Measurements from ENCODE around the gene NPLOC4. TPM values are rescaled to one million over a fixed set of nuclear protein-coding genes. Genes with fewer than 3 reads are reported as not detected.
A peak's percentile ranks its signal among the peaks of the same experiment; 100 is the strongest.

The NPLOC4 gene
- total and polyA plus RNA-seq, 2 of the 13 experiments (the other 11 are each of a cell fraction or from before 2014, with no cell fraction given), result 57.0 to 97.0 TPM

- WGBS (ENCODE audit: low lambda C conversion rate), result 0% methylated on average over 16 of the region's 23 CpGs
- Histone ChIP-seq H3K4me1 (ENCODE audit: insufficient read depth, low read length) (peaks cover 56% of the 10 kb centered on the region), H3K79me2 (ENCODE audit: insufficient read depth, low read length) (peaks cover 26% of the 10 kb centered on the region), H3K4me3 (replicated peaks in 1 of 3; ENCODE audit: insufficient read depth in 1 of 3, low read depth in 2 of 3, low read length in 3 of 3) (peak overlapping the region; percentile 54 to 88 (median 75)), H2AFZ (ENCODE audit: low read length) (no peak overlapping the region), H3K9ac (ENCODE audit: insufficient read depth, low read depth, low read length) (peak overlapping the region; percentile 99), H3K27ac (ENCODE audit: extremely low read length, insufficient read depth, low read length) (peak overlapping the region; percentile 86), H4K20me1 (ENCODE audit: insufficient read depth, low read length) (peaks cover 38% of the 10 kb centered on the region), H3K36me3 (replicated peaks in 1 of 2; ENCODE audit: control insufficient read depth in 1 of 2, insufficient read depth in 2 of 2, low read length in 2 of 2) (peaks cover 14 to 23% of the 10 kb centered on the region in 2 experiments), H3K27me3 (ENCODE audit: control insufficient read depth in 1 of 2, insufficient read depth in 2 of 2, low read length in 2 of 2) (no peaks in the 10 kb centered on the region; a peak in 1 of 5 replicates), H3K9me3 (ENCODE audit: low read length) (no peaks in the 10 kb centered on the region), H3K4me2 (ENCODE audit: low read depth, low read length) (peak overlapping the region; percentile 97)
- POLR2A ChIA-PET, result interaction anchor here (0.5 to 4.3 kb wide), 17 partner anchors 10 to 290 kb away, joined by 3 to 27 read pairs (median 5); partner anchors contain the start of genes BAHCC1, CEP131, FAAP100 and MRPL12
- CTCF ChIA-PET (ENCODE audit: low intra/inter-chr PET ratio, low total read pairs), result no interaction called here
- ATAC-seq, result peak; percentile 41
- BruUV-seq (replicated peaks), result no TSS peak
- in situ Hi-C loops (cut with HindIII; ENCODE audit: extremely low pct_ligation_motif_present, low pct_unique_long_range_greater_than_20kb), result no loop called here
- no peak for FAIRE-seq
- peak; percentile 80 for DNase-seq (ENCODE audit: low spot score)
- intact Hi-C loops (cut with micrococcal nuclease; ENCODE audit: unreplicated experiment), result loop anchor here (10.0 kb wide), 1 partner anchor 119 kb away; the partner anchor contains the start of gene BAHCC1
- no peak for TF ChIP-seq NFE2 (CRISPR knock-in tag; IDR thresholded peaks at IDR 0.05)
- 0 out of 2 replicates have a peak, but pooled peaks have one; percentile 22 for TF ChIP-seq ESRRA (CRISPR knock-in tag; IDR thresholded peaks at IDR 0.05; ENCODE audit: low read depth)
- no peak for TF ChIP-seq ZNF879 (CRISPR knock-in tag; IDR thresholded peaks at IDR 0.05)
- TF ChIP-seq FOXK1 (CRISPR knock-in tag; IDR thresholded peaks at IDR 0.05; ENCODE audit: borderline replicate concordance, low read depth), result 0 out of 2 replicates have a peak, but pooled peaks have one; percentile 13
- peak; percentile 15; the same call in 1 of the 2 replicates for TF ChIP-seq ZNF329 (CRISPR knock-in tag; IDR thresholded peaks at IDR 0.05; ENCODE audit: low read depth)
- peak; percentile 44; the same call in 1 of the 2 replicates for TF ChIP-seq ARHGAP35 (CRISPR knock-in tag; IDR thresholded peaks at IDR 0.05; ENCODE audit: borderline replicate concordance)
- TF ChIP-seq ZHX2 (IDR thresholded peaks at IDR 0.05; ENCODE audit: low read depth), result no peak
- no peak for TF ChIP-seq ZHX2 (CRISPR knock-in tag; IDR thresholded peaks at IDR 0.05; ENCODE audit: borderline replicate concordance)
- TF ChIP-seq ZNF256 (CRISPR knock-in tag; conservative IDR thresholded peaks at IDR 0.05), result no peak
- TF ChIP-seq MEF2D (CRISPR knock-in tag; IDR thresholded peaks at IDR 0.05), result peak; percentile 68
- TF ChIP-seq ARID5B (CRISPR knock-in tag; IDR thresholded peaks at IDR 0.05), result peak; percentile 23; the same call in 1 of the 2 replicates
- no peak for TF ChIP-seq GABPA (IDR thresholded peaks at IDR 0.05; ENCODE audit: low read depth, low read length)
- no peak for TF ChIP-seq GABPA (CRISPR knock-in tag; IDR thresholded peaks at IDR 0.05; ENCODE audit: low read depth)
- peak; percentile 3 for TF ChIP-seq SRSF1 (optimal IDR thresholded peaks at IDR 0.05; ENCODE audit: low read depth, low read length)
- TF ChIP-seq SIX1 (CRISPR knock-in tag; IDR thresholded peaks at IDR 0.05; ENCODE audit: borderline replicate concordance), result no peak
- TF ChIP-seq ZNF558 (CRISPR knock-in tag; IDR thresholded peaks at IDR 0.05; ENCODE audit: borderline replicate concordance), result peak; percentile 21; the same call in 1 of the 2 replicates
Observed at GRCh38 chr17:81513372-81513752, 123.5 kb downstream of the NPLOC4 start.

Data from HepG2 (cell line).